GM21619 (cell line): ENCODE results near the gene CTNNA3.

Experiments used
- ATAC-seq: cut with Tn5 transposase; IDR thresholded peaks from one replicate; pipeline ENCODE4 v1.9.1; 2021; ENCODE audit not compliant: unreplicated experiment

Gene CTNNA3

GRCh38 chr10:66888237-66888636 is 807.8 kb downstream of the CTNNA3 start:
- ATAC-seq: no peak

DNA sequence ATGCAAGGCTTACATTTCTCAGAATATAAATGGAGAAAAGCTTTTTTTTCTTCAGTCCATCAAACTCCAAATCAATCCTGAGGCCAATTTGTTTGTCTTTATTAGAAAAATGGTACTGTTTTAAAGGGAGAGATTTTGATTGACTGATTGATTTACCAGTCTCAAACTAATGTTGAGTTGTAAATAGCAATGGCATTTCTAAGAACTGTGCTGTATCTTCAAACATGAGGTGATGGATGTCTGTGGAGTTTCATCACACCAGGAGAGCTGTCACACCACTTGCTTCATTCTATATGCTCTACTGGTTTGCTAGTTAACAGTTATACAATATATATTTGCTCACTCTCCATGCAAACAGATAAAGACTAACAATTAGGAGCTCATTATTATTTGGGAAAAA is 809.1 kb downstream of the CTNNA3 start:
- ATAC-seq: no peak

DNA sequence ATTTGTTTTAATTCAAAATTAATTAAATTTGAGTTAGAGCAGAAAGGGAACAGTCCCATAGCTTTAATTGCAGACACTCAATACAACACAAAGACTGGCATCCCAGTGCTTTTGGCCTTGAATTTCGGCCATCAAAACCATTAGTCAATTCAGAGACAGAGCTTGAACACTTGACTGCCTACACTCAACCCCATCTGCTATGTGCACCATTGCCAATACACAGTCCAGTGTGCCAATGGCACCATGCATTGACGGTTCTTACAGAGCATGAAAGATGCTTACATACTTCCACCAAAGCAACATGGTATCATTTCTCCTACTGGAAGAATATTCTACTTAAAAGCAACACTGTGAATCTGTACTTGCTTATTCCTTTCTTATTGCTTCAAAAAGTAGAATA is 813.7 kb downstream of the CTNNA3 start:
- no peak for ATAC-seq

DNA sequence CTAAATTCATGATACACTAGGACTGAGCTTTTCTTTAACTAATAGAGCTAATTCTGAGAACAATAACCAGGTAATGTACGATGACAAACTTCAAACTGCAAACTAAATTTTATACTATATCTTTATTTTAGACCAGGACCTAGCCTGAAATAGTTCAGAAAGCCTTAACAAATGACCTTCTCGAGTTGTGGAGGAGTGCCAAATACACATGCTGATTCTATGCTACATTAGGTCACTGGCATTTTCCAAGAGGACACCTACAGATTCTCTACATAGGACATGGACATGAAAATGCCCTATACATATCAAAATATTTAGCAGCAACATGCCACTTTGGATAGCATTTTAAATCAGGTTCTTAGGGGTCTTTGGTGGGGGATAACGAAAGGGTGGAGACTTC is 814.2 kb downstream of the CTNNA3 start:
- no peak for ATAC-seq

GRCh38 chr10:66880826-66881225 is 815.2 kb downstream of the CTNNA3 start:
- no peak for ATAC-seq

DNA sequence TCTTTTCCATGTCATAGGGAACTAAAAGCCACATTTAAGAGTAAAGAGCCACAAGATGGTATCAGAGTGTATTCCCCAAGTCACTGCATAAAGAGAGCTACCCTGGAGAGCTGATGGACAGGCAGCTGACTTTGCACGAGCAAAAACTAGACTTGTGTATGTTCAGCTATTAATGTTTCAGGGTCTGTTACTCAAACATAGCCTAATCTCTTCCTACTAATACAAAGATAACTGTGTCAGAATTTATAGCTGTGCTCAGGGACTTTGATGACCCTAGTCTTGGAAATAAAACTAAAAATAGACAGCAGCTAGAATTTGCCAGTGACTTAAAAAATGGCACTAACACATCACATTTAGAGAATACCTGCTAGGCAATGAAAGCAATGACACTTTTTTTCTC is 815.7 kb downstream of the CTNNA3 start:
- no peak for ATAC-seq

GRCh38 chr10:66877361-66877760 is 818.6 kb downstream of the CTNNA3 start:
- ATAC-seq: no peak

GRCh38 chr10:66869635-66870034 is 826.4 kb downstream of the CTNNA3 start:
- no peak for ATAC-seq

DNA sequence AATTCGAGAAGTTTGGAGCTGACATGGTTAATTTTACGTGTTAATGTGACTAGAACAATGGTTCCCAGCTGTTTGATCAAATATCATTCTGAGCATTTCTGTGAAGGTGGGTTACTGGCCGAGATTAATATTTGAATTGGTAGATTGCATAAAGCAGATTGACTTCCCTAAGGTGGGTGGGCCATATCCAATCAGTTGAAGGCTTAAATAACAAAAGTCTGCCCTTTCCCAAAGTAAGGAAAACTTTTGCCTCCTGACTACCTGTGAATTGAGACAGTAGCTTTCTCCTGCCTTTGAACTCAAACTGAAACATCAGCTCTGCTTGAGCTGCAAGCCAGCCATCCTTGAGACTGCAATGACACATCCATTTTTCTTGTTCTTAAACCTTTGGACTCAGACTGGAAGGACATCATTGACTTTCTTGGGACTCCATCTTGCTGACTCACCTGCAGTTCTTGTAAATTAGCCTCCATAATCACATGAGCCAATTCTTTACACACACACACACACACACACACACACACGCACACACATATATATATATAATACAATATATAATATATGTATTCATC is 833.2 kb downstream of the CTNNA3 start:
- ATAC-seq: no peak

- no peak for ATAC-seq
Observed at GRCh38 chr10:66860376-66860945, 835.5 kb downstream of the CTNNA3 start.

DNA sequence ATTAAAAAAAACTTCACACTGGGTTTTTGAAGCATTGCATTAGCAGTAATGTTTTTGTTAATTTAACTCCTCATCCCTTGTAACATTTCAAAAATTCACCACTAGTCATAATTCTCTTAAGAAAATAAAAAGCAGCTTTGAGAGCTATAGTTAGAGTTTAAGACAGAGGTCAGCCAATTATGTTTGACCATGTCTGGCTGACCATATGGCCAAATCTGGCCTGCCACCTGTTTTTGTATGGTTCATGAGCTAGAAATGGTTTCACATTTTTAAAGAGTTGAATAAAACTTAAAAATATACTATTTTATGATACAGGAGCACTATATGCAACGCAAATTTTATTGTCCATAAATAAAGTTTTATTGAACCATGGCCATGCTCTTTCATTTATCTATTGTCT is 843.2 kb downstream of the CTNNA3 start:
- ATAC-seq: no peak

DNA sequence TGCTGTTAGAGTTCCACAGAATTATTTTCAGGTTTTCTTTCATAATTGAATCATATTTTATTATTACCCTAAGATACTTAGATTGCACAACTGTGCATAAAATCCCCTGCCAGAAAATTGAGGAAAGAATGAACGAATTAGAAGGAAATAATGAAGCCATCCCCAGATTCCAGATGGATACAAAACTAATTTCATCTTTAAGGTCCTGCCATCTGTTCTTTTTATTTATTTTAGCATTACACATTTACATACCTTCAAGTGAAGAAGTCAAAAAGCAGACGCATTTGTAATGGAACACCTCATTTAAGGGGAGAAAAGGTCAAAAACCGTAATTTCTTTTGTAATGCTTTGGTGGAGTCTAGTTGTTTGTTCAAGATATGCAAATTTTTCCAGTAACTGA is 847.1 kb downstream of the CTNNA3 start:
- no peak for ATAC-seq

DNA sequence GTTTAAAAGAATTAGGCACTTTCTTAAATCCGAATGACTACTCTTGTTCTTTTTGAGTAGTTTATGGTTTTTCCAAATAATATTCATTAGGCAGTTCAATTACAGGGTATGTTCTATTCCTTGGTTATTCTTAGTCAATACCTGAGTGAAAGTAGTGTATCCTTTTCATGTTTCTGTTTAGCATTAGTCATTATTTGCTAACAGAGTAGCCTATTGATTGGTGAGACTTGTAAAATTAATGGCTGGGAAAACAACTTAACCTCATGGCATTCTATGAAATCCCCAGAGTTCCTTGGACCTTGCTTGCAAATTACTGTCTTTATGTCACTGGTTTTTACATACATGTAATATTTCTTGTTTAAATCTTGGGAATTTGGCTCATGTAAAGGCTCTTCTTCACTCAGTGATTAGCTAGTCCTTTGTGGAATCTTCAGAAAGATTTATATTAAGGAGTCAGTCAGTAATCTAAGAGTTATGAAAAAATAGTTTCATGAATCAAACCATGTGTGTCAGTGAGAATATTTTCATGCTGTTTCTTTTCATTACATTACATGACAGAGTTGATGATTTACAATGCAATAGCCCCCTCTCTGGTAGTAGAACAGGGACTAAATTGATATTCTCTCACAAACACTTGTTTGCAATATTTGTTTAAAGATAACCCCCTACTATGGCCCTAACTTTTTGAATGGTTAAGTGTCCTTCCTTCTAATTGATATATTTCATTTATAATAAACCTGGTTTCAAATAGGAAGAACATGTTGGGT is 851.6 kb downstream of the CTNNA3 start:
- no peak for ATAC-seq

GRCh38 chr10:66843396-66843795 is 852.6 kb downstream of the CTNNA3 start:
- no peak for ATAC-seq

- no peak for ATAC-seq
Observed at GRCh38 chr10:66842867-66843266, 853.1 kb downstream of the CTNNA3 start.

DNA sequence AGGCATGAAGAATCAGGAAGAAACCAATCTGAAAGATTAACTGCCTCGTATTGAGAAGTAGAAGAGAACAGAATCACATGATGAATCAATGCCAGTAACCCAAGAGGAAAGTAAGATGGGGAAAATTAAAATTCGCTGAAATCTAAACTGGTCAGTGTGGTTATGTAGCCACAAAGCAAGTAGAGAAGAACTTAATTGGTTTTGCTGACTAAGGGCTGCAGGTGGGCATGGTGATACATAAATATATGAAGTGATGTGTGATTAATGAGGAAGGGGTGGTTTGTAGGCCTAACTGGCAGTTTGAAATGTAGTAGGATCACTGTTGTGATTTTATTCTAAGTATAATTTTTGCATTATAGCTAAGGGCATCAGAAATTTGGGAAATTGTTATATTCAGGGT is 853.6 kb downstream of the CTNNA3 start:
- no peak for ATAC-seq

DNA sequence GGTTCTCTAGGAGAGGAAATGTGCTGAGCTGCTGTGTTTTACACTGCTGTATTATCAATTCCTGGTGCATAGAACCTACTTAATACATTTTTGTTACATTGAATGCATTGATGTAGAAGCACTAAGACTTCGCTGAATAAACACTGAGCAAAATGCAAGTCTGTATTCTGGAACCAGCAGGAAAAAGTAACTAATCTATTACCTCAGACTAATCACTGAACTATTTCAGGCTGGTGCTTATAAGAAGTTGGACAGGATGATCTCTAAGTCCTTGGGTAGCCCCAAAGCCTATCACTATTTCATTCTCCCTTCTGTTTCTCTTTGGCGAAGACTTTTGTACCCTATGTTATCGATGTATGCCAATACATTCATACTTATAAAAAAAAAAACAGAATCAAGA is 857.3 kb downstream of the CTNNA3 start:
- no peak for ATAC-seq

- no peak for ATAC-seq
Observed at GRCh38 chr10:66837990-66838389, 858.0 kb downstream of the CTNNA3 start.

GRCh38 chr10:66837335-66837734 is 858.7 kb downstream of the CTNNA3 start:
- no peak for ATAC-seq

DNA sequence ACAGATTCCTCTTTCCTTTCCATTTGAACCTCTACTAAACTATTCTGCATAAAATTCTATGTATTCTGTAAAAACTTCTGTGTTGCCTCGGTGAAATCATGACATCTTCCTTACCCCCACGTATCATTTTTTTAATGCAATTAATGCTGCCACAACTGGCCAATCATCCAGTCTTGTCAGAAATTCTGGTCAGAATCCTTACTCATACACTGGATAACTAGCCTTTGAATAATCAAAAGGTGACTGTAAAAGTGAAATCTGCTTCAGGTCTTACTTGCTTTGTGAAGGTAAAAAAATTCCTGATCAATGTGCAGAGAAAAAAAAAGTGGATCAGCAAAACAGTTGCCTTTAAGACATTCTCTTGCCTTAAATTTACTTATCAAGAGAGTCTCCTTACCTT is 859.2 kb downstream of the CTNNA3 start:
- no peak for ATAC-seq

DNA sequence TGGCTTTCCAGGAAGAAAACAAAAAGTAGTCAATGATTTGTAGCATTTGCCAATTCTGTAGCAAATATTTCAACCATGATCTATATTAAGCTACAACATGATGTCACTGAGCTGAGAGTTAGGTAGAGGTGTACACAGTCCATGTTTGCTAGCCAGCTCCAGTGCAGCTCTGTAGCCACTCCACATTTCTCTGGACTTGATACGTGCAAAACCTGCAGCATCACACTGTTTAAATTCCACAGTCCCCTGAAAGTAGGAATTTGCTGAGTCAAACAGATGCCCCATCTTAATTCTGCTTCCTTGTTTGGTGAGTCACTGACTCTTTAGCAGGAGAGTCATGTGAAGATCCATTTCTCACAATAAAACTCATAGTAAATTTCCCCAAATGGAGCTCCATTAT is 859.9 kb downstream of the CTNNA3 start:
- no peak for ATAC-seq

DNA sequence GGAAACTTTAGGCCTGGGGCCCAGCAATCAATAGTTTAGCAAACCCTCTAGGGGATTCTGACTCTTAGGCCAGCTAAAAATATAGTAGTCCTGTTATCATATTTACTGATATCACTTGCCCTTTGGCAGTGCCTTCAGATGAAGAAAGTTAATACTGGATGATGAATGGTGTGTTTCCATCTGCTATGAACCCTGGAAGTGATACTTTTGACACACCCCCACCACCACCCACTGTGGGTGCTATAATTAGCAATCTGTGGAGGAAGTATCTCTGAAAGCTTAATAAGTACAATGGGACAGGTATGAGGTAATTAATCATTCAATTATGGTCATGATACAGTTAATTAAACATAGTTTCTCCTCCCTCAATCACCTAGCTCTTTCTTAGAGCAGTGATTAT is 860.6 kb downstream of the CTNNA3 start:
- ATAC-seq: no peak

- no peak for ATAC-seq
Observed at GRCh38 chr10:66834802-66835201, 861.2 kb downstream of the CTNNA3 start.
